Measurements from ENCODE around the gene CD86.

GRCh38 chr3:122023335-122023910 lies 31.7 kb upstream of the CD86 start:
- TF ChIP-seq, protein P1, sequence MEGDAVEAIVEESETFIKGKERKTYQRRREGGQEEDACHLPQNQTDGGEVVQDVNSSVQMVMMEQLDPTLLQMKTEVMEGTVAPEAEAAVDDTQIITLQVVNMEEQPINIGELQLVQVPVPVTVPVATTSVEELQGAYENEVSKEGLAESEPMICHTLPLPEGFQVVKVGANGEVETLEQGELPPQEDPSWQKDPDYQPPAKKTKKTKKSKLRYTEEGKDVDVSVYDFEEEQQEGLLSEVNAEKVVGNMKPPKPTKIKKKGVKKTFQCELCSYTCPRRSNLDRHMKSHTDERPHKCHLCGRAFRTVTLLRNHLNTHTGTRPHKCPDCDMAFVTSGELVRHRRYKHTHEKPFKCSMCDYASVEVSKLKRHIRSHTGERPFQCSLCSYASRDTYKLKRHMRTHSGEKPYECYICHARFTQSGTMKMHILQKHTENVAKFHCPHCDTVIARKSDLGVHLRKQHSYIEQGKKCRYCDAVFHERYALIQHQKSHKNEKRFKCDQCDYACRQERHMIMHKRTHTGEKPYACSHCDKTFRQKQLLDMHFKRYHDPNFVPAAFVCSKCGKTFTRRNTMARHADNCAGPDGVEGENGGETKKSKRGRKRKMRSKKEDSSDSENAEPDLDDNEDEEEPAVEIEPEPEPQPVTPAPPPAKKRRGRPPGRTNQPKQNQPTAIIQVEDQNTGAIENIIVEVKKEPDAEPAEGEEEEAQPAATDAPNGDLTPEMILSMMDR (IDR thresholded peaks at IDR 0.05): no peak
- no peak for TF ChIP-seq EP300 (IDR thresholded peaks at IDR 0.05)
- no peak for TF ChIP-seq POLR2AphosphoS5 (IDR thresholded peaks at IDR 0.05)

All from sigmoid colon (tissue), 4 donors.